GM23248 (cell line): Measurements from ENCODE around the gene SAMD4B. TPM values are rescaled to one million over a fixed set of nuclear protein-coding genes. Genes with fewer than 3 reads are reported as not detected.
"Not testable (repeated sequence)": the region's sequence is repeated elsewhere in the genome, so short reads cannot be mapped to it uniquely, and the experiment has no call there.

Experiments
- DNase-seq: peaks from one replicate; pipeline ENCODE4 v3.0.0-alpha.2; 2015
- H2AFZ ChIP-seq: fragments of 200-600 bp; sonication (generic); 2 replicates; pipeline ENCODE4 v1.6.1; 2016; ENCODE audit warnings: antibody characterized with exemption
- H3F3A ChIP-seq: fragments of 200-600 bp; sonication (generic); 2 replicates; pipeline ENCODE4 v1.6.1; 2016; ENCODE audit warnings: mild to moderate bottlenecking, antibody characterized with exemption, mixed run types; ENCODE audit not compliant: insufficient read depth
- H3K27ac ChIP-seq: fragments of 200-600 bp; sonication (generic); 2 replicates; pipeline ENCODE4 v1.5.1; 2016; ENCODE audit warnings: mild to moderate bottlenecking
- H3K27me3 ChIP-seq: fragments of 200-600 bp; sonication (generic); replicated peaks from 2 replicates; pipeline ENCODE4 v1.6.1; 2016; ENCODE audit warnings: mild to moderate bottlenecking; ENCODE audit not compliant: insufficient read depth
- H3K36me3 ChIP-seq: fragments of 200-600 bp; sonication (generic); 2 replicates; pipeline ENCODE4 v1.6.1; 2016; ENCODE audit warnings: low read depth, mild to moderate bottlenecking
- H3K4me1 ChIP-seq: fragments of 200-600 bp; sonication (generic); 2 replicates; pipeline ENCODE4 v1.6.1; 2016; ENCODE audit warnings: mild to moderate bottlenecking; ENCODE audit not compliant: insufficient read depth
- H3K4me2 ChIP-seq: fragments of 200-600 bp; sonication (generic); one replicate; pipeline ENCODE4 v1.6.1; 2016; ENCODE audit warnings: mild to moderate bottlenecking; ENCODE audit not compliant: unreplicated experiment
- H3K4me3 ChIP-seq: fragments of 200-600 bp; sonication (generic); 2 replicates; pipeline ENCODE4 v1.5.1; 2016; ENCODE audit warnings: mild to moderate bottlenecking
- H3K79me2 ChIP-seq: fragments of 200-600 bp; sonication (generic); 2 replicates; pipeline ENCODE4 v1.6.1; 2016; ENCODE audit warnings: mild to moderate bottlenecking; ENCODE audit not compliant: insufficient read depth
- H3K9ac ChIP-seq: fragments of 200-600 bp; sonication (generic); 2 replicates; pipeline ENCODE4 v1.6.1; 2016; ENCODE audit warnings: mild to moderate bottlenecking
- H3K9me2 ChIP-seq: fragments of 200-600 bp; sonication (generic); 2 replicates; pipeline ENCODE4 v1.6.1; 2016; ENCODE audit warnings: mixed run types, mild to moderate bottlenecking, moderate library complexity; ENCODE audit not compliant: insufficient read depth
- H3K9me3 ChIP-seq: fragments of 200-600 bp; sonication (generic); one replicate; pipeline ENCODE4 v1.6.1; 2017; ENCODE audit warnings: low read depth
- H4K20me1 ChIP-seq: fragments of 200-600 bp; sonication (generic); 2 replicates; pipeline ENCODE4 v1.6.0; 2016; ENCODE audit not compliant: insufficient read depth
- EZH2 ChIP-seq: fragments of 200-600 bp; sonication (generic); IDR thresholded peaks from 2 replicates; pipeline ENCODE4 v1.6.1; 2018; ENCODE audit warnings: antibody characterized with exemption, mild to moderate bottlenecking; ENCODE audit not compliant: insufficient read depth, poor library complexity, severe bottlenecking
- EZH2phosphoT487 ChIP-seq: fragments of 200-600 bp; sonication (generic); IDR thresholded peaks from 2 replicates; pipeline ENCODE4 v1.6.1; 2018; ENCODE audit warnings: antibody characterized with exemption, moderate library complexity, mild to moderate bottlenecking, low read depth; ENCODE audit not compliant: insufficient read depth
- WGBS, 2 experiments: methylation state at CpG; one replicate each; pipeline ENCODE4 v1.1.6; 2015 to 2017; ENCODE audit warnings: low lambda C conversion rate in 2 of 2, low coverage in 1 of 2; ENCODE audit errors: missing lambda C conversion rate in 2 of 2; 5-methylcytosine and 5-hydroxymethylcytosine counted together
- in situ Hi-C: fragments of 300-500 bp; cut with MboI; formaldehyde crosslinking; loops from 2 replicates; pipeline ENCODE4 v1.15.0; 2020
- polyA plus RNA-seq: library from polyadenylated mRNA; unstranded; fragments of >200 nt; fragmentation: Nextera tagmentation; extraction: Ambion mirVana; gene quantifications from 2 replicates; pipeline ENCODE4 v1.2.1, GENCODE V29; 2016
- total RNA-seq: library from RNA; depleted of rRNA; stranded (reverse); fragments of >200 nt; shearing (Covaris generic); gene quantifications from 2 replicates; pipeline ENCODE4 v1.2.3, GENCODE V29; 2014

SAMD4B gene
- total and polyA plus RNA-seq, 2 experiments from 2014 or later: 66.7 to 71.9 TPM

- Histone ChIP-seq H3F3A (peaks cover 2% of the 10 kb centered on the region; the same call in 1 of the 2 replicates), H3K36me3 (no peaks in the 10 kb centered on the region), H3K4me2 (no peak overlapping the region), H2AFZ (no peak overlapping the region), H3K4me3 (no peak overlapping the region), H3K4me1 (peaks cover 7% of the 10 kb centered on the region; the same call in 1 of the 2 replicates), H3K79me2 (peaks cover 12% of the 10 kb centered on the region), H4K20me1 (no peaks in the 10 kb centered on the region), H3K27me3 (no peaks in the 10 kb centered on the region), H3K9me2 (no peaks in the 10 kb centered on the region), H3K27ac (no peak overlapping the region), H3K9ac (no peak overlapping the region), H3K9me3 (no peaks in the 10 kb centered on the region)
- in situ Hi-C loops: no loop called here
- 47 to 50% methylated on average over 3 of the region's 3 CpGs for WGBS, 2 experiments
- no peak for TF ChIP-seq EZH2
- no peak for TF ChIP-seq EZH2phosphoT487
- no peak for DNase-seq
Observed at GRCh38 chr19:39336483-39336882, 5.7 kb upstream of the SAMD4B start.

- Histone ChIP-seq H3K36me3 (no peaks in the 10 kb centered on the region), H3K27ac (no peak overlapping the region), H3K9ac (no peak overlapping the region), H3K79me2 (peaks cover 34% of the 10 kb centered on the region), H4K20me1 (no peaks in the 10 kb centered on the region), H3K9me3 (no peaks in the 10 kb centered on the region), H2AFZ (no peak overlapping the region), H3F3A (peaks cover 7% of the 10 kb centered on the region; the same call in 1 of the 2 replicates), H3K9me2 (no peaks in the 10 kb centered on the region), H3K4me3 (no peak overlapping the region), H3K4me2 (no peak overlapping the region), H3K4me1 (peaks cover 22% of the 10 kb centered on the region), H3K27me3 (no peaks in the 10 kb centered on the region)
- in situ Hi-C loops: no loop called here
- TF ChIP-seq EZH2phosphoT487 (no peak), EZH2 (no peak)
- no peak for DNase-seq
- whole genome bisulfite sequencing, 2 experiments: 100% methylated on average over 1 of the region's 1 CpG
Observed at GRCh38 chr19:39339674-39340073, 2.5 kb upstream of the SAMD4B start.

GRCh38 chr19:39340156-39340555 lies 2.1 kb upstream of the SAMD4B start:
- peak; percentile 27 for DNase-seq
- H3K9me2 ChIP-seq, H3K36me3 ChIP-seq, H3K9me3 ChIP-seq, H3K27ac ChIP-seq, H4K20me1 ChIP-seq, H3K27me3 ChIP-seq, in situ Hi-C loops, H2AFZ ChIP-seq: not testable (repeated sequence)
- Histone ChIP-seq H3K79me2 (peaks cover 39% of the 10 kb centered on the region), H3K4me3 (peak overlapping the region; percentile 90), H3K4me2 (peak overlapping the region; percentile 80), H3F3A (peaks cover 12% of the 10 kb centered on the region; the same call in 1 of the 2 replicates), H3K9ac (peak overlapping the region; percentile 88; the same call in 1 of the 2 replicates), H3K4me1 (peaks cover 24% of the 10 kb centered on the region)
- WGBS, 2 experiments: 57 to 60% methylated on average over 7 of the region's 7 CpGs

- H3K79me2 ChIP-seq: peaks cover 49% of the 10 kb centered on the region
- 3 to 4% methylated on average over 11 to 17 of the region's 17 CpGs for WGBS, 2 experiments
- H2AFZ ChIP-seq: peak overlapping the region; percentile 97
- peak overlapping the region; percentile 75 for H3K27ac ChIP-seq
- TF ChIP-seq EZH2: no peak
- no peak for TF ChIP-seq EZH2phosphoT487
- H4K20me1 ChIP-seq: no peaks in the 10 kb centered on the region
- H3K36me3 ChIP-seq: peaks cover under 1% of the 10 kb centered on the region; the same call in 1 of the 2 replicates
- in situ Hi-C loops: no loop called here
- H3K9me3 ChIP-seq: no peaks in the 10 kb centered on the region
- H3K9me2 ChIP-seq: no peaks in the 10 kb centered on the region
- H3K4me3 ChIP-seq: peak overlapping the region; percentile 90
- peak overlapping the region; percentile 80 for H3K4me2 ChIP-seq
- H3F3A ChIP-seq: peaks cover 21% of the 10 kb centered on the region
- H3K27me3 ChIP-seq: no peaks in the 10 kb centered on the region
- peak overlapping the region; percentile 88 for H3K9ac ChIP-seq
- DNase-seq: peak; percentile 61
- peaks cover 32% of the 10 kb centered on the region for H3K4me1 ChIP-seq
Observed at GRCh38 chr19:39341129-39341718, 997 bp upstream of the SAMD4B start.
